ENCODE results near the gene LILRB1.
"Not testable (repeated sequence)": the region's sequence is repeated elsewhere in the genome, so short reads cannot be mapped to it uniquely, and the experiment has no call there.

Gene LILRB1

DNA sequence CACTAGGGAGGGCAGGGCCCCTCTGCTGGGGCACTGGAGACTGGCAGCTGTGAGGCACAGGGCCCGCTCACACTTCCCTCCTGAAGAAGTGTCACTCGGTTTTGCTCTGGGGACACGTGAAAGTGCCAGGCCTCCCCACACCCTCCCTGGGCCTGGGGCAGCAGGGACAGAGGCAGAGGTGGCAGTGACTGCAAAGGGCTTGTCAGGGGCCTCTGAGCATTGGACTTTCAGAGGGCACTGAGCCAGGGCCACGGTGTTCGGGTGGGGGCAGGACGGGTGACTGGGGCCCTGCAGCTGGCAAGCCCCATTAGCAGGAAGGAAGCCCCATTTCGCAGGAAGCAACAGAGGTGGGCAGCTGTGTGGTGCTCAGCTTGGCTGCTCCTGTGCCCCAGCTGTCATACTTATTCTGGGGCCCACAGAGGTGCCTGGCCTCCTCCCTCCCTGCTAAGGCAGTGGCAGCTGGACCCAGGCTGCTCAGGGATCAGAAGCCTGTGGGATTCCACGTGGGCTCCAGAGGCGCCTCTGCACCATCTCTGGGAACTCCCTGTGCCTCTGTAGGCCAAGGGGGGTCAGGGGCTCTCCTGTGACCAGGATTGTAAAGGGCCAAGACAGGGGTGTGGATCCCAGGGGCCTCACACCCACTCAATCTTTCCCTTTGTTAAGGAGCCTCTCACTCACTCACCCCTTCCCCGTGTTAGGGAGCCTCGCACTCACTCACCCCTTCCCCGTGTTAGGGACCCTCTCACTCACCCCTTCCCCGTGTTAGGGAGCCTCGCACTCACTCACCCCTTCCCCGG is 5.2 kb upstream of the LILRB1 start:
- DNase-seq (ENCODE audit: low spot score), result not testable (repeated sequence)

DNA sequence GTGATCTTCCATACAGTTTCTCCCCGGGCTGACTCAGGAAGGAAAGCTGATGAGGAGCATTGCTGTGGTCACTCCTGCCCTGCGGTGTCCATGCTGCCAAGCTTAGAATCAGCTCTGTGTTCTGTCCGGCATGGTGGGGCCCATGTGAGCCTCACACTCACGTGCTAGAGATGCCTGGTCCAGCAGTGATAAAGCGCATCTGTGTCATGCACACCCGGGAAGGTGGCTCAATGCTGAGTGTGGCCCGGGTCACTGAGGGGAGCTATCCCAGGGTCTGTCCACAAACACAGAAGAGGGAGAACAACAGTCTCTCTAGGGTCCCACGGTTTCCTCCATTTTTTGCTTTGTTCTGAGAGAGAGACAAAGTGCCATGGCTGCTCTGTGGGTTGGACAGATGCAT is 3.5 kb upstream of the LILRB1 start:
- DNase-seq (ENCODE audit: low spot score), result no peak

DNA sequence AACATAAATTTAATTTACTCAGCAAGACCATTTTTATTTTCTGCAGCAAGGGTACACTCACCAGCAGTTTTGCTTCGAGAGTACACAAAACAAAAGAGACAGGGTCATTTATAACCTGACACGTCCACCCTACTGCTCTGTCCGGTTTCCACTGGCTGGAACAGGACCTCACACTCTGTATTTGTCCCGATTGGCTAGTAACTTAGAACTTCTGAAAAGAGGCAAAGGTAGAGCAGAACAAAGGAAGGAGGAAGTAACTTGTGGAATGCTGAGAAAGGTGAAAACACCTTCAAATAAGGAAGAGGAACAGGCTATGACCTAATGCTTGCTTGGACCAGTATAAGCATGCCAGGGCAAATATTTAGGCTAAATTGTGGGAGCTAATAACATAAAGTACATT is 2.4 kb upstream of the LILRB1 start:
- DNase-seq (ENCODE audit: low spot score), result not testable (repeated sequence)

DNA sequence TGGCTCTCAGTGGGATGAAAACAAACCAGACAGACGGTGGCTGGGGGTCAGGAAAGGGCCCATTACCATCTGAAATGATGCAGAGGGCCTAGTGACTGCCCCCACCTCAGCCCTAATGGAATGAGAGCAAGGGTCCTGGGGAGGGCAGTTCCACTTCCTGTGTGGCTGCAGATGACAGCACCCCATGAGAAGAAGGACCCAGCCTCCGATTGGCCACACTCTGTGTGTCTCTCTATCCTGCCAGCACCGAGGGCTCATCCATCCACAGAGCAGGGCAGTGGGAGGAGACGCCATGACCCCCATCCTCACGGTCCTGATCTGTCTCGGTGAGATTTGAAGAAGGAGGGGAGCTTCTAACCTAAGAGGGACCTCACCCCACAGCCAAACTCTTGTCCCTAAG is 498 bp downstream of the LILRB1 start:
- no peak for DNase-seq (ENCODE audit: low spot score)

DNA sequence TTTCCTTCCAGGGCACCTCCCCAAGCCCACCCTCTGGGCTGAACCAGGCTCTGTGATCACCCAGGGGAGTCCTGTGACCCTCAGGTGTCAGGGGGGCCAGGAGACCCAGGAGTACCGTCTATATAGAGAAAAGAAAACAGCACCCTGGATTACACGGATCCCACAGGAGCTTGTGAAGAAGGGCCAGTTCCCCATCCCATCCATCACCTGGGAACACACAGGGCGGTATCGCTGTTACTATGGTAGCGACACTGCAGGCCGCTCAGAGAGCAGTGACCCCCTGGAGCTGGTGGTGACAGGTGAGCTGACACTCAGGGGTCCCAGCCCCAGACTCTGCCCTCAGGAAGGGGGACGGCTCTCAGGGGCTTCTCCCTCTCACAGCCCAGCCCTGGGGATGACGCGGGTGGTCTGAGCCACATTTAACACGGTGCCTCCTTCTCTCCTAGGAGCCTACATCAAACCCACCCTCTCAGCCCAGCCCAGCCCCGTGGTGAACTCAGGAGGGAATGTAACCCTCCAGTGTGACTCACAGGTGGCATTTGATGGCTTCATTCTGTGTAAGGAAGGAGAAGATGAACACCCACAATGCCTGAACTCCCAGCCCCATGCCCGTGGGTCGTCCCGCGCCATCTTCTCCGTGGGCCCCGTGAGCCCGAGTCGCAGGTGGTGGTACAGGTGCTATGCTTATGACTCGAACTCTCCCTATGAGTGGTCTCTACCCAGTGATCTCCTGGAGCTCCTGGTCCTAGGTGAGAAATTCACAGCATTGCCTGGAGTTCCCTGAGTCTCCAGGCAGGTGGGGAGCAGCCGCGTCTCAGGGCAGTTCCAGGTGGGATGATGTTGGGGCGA is 1.4 kb downstream of the LILRB1 start:
- not testable (repeated sequence) for DNase-seq (ENCODE audit: low spot score)

DNA sequence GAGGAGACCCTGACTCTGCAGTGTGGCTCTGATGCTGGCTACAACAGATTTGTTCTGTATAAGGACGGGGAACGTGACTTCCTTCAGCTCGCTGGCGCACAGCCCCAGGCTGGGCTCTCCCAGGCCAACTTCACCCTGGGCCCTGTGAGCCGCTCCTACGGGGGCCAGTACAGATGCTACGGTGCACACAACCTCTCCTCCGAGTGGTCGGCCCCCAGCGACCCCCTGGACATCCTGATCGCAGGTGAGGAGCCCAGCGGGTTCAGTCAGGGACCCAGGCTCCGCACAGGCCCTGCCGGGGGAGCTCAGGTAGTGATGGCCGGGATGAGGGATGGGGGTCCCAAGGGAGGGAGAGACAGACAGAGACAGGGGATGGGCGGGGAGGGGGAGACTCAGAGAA is 2.2 kb downstream of the LILRB1 start:
- DNase-seq (ENCODE audit: low spot score), result not testable (repeated sequence)

DNA sequence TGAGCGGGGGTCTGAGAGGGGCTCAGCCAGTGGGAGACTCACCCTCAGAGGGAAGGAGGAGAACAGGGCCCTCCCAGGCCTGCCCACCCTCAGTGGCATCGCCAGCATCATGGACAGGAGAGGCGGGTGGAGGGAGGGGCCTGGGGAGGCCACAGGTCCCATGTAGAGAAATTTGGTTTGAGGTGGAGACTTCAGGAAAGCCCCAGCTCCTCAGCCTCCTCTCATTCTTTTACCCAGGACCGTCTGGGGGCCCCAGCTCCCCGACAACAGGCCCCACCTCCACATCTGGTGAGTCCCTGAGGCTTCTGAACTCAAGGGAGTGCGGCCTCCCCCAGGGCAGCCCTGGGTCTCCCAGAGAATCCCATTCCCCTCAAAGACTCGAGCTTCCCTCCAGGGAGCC is 3.1 kb downstream of the LILRB1 start:
- DNase-seq (ENCODE audit: low spot score), result no peak

DNA sequence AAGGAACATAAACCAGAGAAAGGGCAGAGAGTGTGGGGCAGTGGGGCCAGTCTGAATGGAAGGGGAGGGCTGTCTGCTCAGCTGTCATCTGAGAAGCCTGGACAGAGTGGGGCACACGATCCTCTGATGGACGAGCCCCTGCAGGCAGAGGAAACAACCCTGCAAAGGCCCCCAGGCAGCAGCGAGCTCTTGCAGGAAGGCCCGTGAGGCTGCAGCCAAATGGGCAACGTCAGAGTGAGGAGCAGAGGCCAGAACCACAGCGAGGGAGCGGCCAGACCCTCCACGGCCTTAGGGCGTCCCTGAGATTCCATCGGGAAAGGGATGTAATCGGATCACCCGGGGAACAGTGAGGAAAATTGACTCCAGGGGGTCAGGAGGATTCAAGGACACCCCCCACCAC is 5.8 kb downstream of the LILRB1 start:
- not testable (repeated sequence) for DNase-seq (ENCODE audit: low spot score)

DNA sequence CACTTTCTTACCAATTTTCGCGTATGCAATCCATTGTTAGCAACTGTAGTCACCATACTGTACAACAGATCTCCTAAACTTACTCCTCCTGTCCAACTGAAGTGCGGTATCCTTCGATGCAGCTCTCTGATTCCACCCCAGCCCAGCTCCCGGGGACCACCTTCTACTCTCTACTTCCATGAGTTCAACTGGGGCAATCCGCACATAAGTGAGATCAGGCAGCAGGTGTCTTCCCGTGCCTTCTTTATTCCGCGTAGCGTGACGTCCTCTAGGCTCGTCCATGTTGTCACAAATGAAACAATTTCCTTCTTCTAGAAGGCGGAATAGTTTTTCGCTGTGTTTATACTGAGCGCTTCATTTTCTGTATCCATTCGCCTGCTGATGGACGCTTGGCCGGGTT is 8.4 kb downstream of the LILRB1 start:
- no peak for DNase-seq (ENCODE audit: low spot score)

DNA sequence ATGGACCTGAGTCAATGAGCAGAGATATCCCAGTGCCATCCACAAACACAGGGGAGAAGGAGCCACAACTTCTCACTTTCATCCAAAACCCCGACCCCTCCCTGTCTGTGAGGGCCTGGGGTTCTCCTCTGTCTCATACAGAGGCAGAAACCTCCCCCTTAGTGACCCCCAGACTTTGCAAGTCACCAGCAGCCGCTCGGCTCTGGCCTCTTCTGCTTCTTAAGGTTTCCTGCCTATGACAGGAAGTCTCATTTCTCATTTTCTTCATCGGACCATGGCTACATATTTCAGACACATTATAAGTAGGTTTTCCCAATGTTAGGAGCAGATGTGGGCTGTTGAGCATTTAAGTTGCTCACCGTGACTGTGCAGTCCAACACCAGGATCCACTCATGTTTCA is 12.7 kb downstream of the LILRB1 start:
- not testable (repeated sequence) for DNase-seq (ENCODE audit: low spot score)

DNA sequence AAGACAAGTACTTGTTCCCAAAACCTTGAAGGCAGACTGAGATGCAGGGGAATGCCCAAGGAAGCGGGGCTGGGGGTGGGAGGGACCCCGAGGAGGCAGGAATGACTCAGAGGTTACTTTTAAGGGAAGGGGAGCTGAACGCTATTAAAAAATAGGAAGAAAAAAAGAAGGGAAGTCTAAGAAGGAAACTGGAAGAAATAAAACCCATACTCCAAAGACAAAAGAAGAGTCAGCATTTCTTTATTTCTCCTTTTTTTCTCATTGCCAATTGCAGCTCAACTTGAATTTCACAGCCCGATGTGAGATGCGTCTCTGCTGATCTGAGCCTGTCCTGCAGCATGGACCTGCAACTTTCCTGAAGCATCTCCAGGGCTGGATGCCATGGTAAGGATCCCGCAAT is 13.3 kb downstream of the LILRB1 start:
- not testable (repeated sequence) for DNase-seq (ENCODE audit: low spot score)

DNA sequence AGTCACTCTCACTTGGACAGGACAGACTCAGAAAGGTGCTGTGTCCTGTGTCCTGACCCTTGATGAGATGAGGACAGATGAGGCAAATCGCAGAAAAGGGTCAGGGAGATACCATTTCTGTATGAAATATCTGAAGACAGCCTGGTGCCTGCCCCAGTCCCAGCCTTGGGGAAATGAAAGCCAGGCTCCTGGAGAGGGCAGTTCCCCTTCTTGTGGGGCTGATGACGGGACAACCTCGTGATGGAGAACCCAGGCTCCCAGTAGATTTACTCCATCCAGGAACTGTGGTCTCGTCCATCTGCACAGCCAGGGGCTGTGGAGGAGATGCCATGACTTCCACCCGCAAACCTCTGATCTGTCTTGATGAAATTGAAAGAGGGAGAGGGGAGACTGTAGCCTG is 13.8 kb downstream of the LILRB1 start:
- DNase-seq (ENCODE audit: low spot score), result no peak

DNA sequence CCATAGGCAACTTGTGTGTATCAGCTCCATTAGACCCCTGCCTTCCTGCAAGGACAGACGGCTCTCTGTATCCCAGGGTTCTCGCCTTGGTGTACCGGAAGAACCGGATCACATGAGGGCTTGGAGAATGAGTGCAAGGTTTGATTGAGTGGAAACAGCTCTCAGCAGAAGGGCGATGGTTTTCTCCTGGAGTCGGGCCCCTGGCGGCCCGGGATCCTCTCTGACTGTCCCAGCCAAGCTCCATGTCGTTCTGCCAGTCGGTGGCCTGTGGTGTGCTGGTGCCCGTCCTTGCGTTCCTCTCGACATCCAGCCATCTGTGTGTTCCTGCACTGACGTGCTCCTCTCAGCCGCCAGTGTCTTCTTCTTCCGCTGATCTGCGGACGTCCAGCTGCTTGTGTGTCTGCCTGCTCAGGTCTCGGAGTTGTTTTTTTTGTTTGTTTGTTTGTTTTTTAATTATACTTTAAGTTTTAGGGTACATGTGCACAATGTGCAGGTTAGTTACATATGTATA is 16.1 kb downstream of the LILRB1 start:
- DNase-seq (ENCODE audit: low spot score), result no peak

DNA sequence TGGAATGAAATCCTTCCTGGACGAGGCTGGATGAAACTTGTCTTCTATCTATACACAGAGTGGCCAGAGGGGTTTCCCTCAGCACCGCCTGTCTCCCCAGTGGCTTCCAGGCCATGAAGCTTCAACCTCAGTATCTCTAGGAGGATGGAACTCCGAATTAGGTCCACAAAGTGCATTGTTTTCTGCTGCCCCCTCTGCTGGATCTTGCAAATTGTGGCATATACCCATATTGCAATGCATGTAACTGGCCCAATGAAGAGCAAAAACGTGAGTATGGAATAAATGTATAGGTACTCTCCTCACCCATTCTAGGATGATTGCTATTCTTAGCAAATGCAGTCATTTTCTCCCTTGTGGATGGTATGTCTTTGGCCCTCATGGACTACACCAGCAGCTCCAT is 17.8 kb downstream of the LILRB1 start:
- DNase-seq (ENCODE audit: low spot score), result no peak

DNA sequence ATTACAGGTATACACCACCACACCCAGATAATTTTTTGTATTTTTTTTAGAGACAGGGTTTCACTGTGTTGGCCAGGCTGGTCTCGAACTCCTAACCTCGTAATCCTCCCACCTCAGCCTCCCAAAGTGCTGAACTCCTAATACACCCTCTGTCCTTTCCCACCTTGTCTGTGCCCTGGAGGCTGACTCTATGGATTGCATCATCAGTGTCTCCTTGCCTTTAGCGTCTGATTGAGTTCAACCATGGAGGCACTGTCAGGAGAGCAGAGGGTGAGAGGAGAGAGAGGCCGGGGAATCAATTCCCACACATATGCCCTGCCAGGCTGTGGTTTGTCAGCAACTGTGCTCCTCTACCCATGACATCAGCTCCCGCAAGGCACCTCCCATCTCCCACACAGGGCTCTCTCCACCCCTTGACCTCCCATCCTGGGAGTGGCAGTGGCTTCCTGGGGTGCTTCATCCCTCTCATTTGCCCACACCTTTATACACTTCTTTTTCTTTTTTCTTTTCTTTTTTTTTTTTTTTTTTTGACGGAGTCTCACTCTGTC is 19.9 kb downstream of the LILRB1 start:
- DNase-seq (ENCODE audit: low spot score), result no peak

DNA sequence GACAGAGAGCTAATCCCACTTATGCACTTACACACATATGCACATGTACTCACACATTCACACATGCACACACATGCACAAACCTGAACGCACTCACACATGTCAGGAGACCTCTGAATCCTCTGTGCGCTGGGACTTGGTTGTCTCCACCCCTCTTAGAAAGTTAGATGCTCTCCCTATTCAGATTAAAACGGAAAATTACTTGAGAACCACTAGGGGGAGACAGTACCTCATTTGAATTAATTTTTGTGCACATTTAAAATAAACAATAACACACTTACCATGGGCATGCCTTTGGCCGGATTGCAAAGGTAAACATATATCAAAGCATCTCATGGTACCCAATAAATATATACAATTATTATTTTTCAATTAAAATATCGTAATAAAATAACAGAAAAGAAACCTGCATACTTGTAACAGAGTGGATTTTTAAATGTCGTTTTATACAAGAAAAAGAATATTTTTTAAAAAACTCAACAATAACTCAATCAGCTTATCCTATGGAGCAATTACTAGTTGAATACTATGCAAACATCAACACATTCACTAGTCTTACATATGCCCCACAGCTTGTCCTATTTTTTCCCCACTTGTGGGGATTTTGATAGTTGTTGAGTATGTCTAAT is 23.0 kb downstream of the LILRB1 start:
- DNase-seq (ENCODE audit: low spot score), result peak; percentile 6

DNA sequence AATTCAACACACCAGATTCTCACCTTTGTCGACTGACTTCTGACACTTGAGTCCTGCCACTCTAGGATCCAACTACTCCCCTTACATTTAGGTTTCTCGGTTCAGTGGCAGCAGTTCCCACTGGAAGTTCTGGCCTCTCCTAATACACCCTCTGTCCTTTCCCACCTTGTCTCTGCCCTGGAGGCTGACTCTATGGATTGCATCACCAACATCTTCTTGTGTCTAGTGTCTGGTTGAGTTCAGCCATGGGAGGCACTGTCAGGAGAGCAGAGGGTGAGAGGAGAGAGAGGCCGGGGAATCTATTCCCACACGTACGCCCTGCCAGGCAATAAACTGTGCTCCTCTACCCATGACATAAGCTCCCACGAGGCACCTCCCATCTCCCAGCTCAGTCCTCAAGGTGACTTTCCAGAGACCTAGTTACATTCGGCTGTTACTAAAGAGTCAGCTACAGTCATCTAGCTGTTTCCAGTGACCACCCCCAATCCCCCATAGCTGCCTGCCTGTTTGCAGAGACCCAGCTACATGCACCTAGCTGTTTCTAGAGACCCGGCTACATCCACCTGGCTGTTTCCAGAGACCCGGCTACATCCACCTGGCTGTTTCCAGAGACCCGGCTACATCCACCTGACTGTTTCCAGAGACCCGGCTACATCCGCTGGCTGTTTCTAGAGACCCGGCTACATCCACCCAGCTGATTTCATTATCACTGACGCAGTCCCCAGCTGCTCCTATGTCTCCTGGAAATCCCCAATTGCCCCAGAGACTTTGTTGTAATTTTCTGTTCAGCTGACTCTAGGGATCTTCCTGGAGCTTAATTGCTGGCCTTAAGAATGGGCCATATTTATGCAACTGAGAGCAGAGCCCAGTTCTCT is 24.4 kb downstream of the LILRB1 start:
- DNase-seq (ENCODE audit: low spot score), result no peak

DNA sequence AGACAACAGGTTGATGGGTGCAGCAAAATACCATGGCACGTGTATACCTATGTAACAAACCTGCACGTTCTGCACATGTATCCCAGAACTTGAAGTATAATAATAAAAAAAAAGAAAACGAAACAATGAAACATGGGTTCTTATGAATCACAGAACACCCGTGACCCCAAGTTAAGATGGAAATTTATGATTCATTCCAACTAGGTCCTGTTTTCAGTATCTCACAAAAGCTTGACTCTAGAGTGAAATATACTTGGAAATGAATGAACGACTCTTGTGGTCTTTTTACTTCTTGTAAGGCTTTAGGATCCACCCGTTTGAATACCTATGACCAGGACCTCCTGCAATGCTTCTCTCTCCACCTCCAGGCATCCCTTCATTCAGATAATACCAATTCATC is 29.0 kb downstream of the LILRB1 start:
- DNase-seq (ENCODE audit: low spot score), result no peak

DNA sequence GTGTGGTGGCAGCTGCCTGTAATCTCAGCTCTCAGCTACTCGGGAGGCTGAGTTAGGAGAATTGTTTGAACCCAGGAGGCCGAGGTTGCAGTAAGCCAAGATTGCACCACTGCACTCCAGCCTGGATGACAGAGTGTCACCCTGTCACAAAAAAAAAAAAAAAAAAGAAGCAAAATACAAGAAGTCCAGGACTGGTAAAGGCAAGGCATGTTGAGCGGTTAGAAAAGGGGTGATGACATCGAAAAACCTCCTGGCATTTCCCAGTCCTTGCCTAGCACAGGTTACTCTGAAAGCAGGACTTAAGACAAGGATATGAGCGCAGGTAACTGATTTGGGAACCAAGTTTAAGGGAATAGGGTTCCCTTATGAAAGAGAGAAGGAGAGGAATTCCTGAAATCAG is 30.0 kb downstream of the LILRB1 start:
- no peak for DNase-seq (ENCODE audit: low spot score)

DNA sequence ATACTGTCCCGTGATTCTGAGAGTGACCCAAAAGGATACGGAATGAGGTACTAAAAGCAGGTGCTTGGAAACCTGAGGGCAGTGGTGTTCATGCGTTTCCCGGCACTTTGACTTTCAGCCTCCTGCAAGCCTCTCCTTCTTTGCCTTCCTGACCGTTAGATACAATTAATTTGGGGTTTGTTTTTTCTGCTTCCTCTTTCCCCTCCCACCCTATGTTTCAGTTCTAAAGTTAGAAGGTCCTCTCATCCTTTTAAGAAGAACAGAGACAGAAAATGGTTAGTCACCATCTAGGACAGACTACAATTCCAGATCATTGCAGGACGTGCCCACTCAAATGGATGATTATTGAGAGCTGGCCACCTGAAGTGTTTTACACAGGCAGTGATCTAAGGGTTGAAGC is 30.7 kb downstream of the LILRB1 start:
- DNase-seq (ENCODE audit: low spot score), result no peak

DNA sequence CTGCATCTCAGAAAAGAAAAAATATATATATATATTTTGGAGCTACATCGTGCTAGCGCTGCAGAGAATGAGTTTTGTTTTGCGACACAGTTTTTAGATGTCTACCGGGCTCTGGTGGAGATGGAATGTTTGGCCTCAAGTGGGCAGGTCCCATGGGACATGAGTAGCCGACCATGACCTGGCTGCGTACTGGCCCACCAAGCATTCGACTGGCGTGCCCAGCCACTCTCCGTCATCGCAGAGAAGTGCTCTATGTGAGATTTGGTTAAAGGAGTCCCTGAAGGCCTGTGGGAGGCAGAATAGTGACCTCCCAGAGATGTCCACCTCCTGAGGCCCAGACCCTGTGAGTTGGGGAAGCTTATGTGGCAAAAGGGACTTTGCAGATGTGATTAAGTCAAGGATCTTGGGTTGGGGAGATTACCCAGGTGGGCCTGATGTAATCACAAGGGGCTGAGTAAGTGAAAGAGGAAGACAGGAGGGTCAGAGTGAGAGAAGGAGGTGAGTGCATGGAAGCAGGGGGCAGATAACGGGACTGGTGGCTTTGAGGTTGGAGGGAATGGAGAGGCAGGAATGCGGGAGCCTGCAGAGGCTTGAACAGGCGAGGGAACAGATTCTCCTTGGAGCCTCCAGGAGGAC is 31.7 kb downstream of the LILRB1 start:
- no peak for DNase-seq (ENCODE audit: low spot score)
